Sigmoid colon (tissue), 7 donors: ENCODE results near the gene SLC22A5. TPM values are rescaled to one million over a fixed set of nuclear protein-coding genes. Genes with fewer than 3 reads are reported as not detected.
A peak's percentile ranks its signal among the peaks of the same experiment; 100 is the strongest.

Experiments
- DNase-seq: peaks from one replicate; pipeline ENCODE4 v3.0.0-alpha.2; 2019
- H3K27ac ChIP-seq, 4 donors: fragments of 200-600 bp; sonication (generic); one replicate each; pipeline ENCODE4 v1.5.1; 2016 to 2019; ENCODE audit warnings: mild to moderate bottlenecking in 1 of 4
- H3K27me3 ChIP-seq, 3 donors: fragments of 200-600 bp; sonication (generic); one replicate each; pipeline ENCODE4 v1.5.1; 2019; ENCODE audit warnings: mild to moderate bottlenecking in 1 of 3
- H3K36me3 ChIP-seq, 4 donors: fragments of 200-600 bp; sonication (generic); one replicate each; pipeline ENCODE4 v1.5.1; 2016 to 2019
- H3K4me1 ChIP-seq, 4 donors: fragments of 200-600 bp; sonication (generic); one replicate each; pipeline ENCODE4 v1.5.1; 2017 to 2019
- H3K4me3 ChIP-seq, 4 donors: fragments of 200-600 bp; sonication (generic); one replicate each; pipeline ENCODE4 v1.5.1; 2017 to 2019; ENCODE audit warnings: mild to moderate bottlenecking in 2 of 4, moderate library complexity in 1 of 4
- H3K9me3 ChIP-seq, 4 donors: fragments of 200-600 bp in 3 of 4; sonication (generic) in 3 of 4; one replicate each; pipeline versions ENCODE4 v1.5.1 to v1.6.1; 2013 to 2019
- EP300 ChIP-seq, 4 donors: sonication (generic); formaldehyde crosslinking; IDR thresholded peaks; one replicate each; pipeline ENCODE4 v1.6.1; 2017; ENCODE audit warnings: antibody characterized with exemption in 4 of 4
- POLR2A ChIP-seq, 2 donors: fragments of 450-650 bp; IDR thresholded peaks; one replicate each; pipeline ENCODE4 v1.6.1; 2016; ENCODE audit warnings: antibody characterized with exemption in 2 of 2, mild to moderate bottlenecking in 2 of 2, moderate library complexity in 2 of 2
- POLR2AphosphoS5 ChIP-seq, 4 donors: sonication (generic); formaldehyde crosslinking; IDR thresholded peaks; one replicate each; pipeline ENCODE4 v1.6.1; 2017; ENCODE audit warnings: antibody characterized with exemption in 4 of 4
- WGBS, 2 donors: extraction: QIAGEN DNeasy Blood & Tissue Kit; methylation state at CpG; one replicate each; pipeline ENCODE4 v1.1.7; 2013; 5-methylcytosine and 5-hydroxymethylcytosine counted together
- intact Hi-C: fragments of 100-400 bp; cut with DNase I; formaldehyde crosslinking; loops from one replicate; pipeline ENCODE4 v1.15.1; 2023
- polyA plus RNA-seq, 3 donors: library from polyadenylated mRNA; stranded (reverse); fragments of 200-250 nt; gene quantifications; one replicate each; pipeline ENCODE4 v1.2.3, GENCODE V29; 2013
- total RNA-seq, 4 donors: library from RNA; depleted of rRNA; stranded (reverse); fragments of >200 nt; gene quantifications; one replicate each; pipeline ENCODE4 v1.1.0, GENCODE V29; 2016
- TF ChIP-seq, protein P1 (sequence below), 4 experiments: fragments of 450-650 bp in 3 of 4; fragments of 200-600 bp in 1 of 4; IDR thresholded peaks; one replicate each; pipeline ENCODE4 v1.5.1; 2016 to 2019; ENCODE audit warnings: antibody characterized with exemption in 4 of 4, mild to moderate bottlenecking in 3 of 4, moderate library complexity in 2 of 4
- donor health status: healthy with polysubstance abuse.
- donor health status: Bipolar disorder and iron deficiency.
- donor health status: healthy.

The SLC22A5 gene
- total and polyA plus RNA-seq, 7 donors = 3.6 to 11.9 (median 7.2) TPM

DNA sequence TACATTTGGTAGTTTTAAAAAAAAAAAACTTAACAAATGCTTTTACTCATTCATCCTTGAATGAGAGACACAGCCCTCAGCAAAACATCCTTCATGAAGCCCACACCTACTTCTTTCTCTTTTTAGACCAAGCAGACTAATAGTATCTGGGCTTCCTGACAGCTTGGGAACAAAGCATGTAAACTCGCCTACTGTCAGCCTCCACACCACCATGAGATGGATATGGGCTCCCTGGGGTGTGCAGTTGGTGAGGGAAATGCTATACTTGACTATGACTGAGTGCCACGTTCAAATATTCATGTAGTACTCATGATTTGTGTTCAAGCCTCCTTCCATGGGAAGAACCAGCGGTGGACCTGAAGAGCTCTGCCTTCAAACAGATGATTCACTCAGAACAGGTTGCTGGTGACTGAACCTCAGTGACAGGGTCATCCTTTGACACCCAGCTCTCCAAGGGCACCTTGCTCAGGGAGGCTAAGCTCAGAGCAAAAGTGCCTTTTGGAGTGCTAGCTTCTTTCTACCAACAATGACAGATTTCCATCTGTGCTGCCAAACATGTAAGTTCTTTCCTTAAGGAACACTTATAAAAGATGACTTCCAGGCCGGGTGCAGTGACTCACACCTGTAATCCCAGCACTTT lies 36.8 kb downstream of the SLC22A5 start:
- H3K36me3 ChIP-seq = no peaks in the 10 kb centered on the region
- H3K27me3 ChIP-seq = no peaks in the 10 kb centered on the region
- H3K27ac ChIP-seq = no peak overlapping the region
- intact Hi-C loops = no loop called here
- H3K4me3 ChIP-seq = no peak overlapping the region
- no peak for DNase-seq
- WGBS, 2 donors = 81 to 86% methylated on average over 4 of the region's 4 CpGs
- peaks cover 0 to 27% (median 19%) of the 10 kb centered on the region in 4 donors for H3K4me1 ChIP-seq
- TF ChIP-seq, protein P1, sequence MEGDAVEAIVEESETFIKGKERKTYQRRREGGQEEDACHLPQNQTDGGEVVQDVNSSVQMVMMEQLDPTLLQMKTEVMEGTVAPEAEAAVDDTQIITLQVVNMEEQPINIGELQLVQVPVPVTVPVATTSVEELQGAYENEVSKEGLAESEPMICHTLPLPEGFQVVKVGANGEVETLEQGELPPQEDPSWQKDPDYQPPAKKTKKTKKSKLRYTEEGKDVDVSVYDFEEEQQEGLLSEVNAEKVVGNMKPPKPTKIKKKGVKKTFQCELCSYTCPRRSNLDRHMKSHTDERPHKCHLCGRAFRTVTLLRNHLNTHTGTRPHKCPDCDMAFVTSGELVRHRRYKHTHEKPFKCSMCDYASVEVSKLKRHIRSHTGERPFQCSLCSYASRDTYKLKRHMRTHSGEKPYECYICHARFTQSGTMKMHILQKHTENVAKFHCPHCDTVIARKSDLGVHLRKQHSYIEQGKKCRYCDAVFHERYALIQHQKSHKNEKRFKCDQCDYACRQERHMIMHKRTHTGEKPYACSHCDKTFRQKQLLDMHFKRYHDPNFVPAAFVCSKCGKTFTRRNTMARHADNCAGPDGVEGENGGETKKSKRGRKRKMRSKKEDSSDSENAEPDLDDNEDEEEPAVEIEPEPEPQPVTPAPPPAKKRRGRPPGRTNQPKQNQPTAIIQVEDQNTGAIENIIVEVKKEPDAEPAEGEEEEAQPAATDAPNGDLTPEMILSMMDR (IDR thresholded peaks at IDR 0.05) = no peak
- no peak for TF ChIP-seq EP300 (IDR thresholded peaks at IDR 0.05)
- H3K9me3 ChIP-seq = no peaks in the 10 kb centered on the region

DNA sequence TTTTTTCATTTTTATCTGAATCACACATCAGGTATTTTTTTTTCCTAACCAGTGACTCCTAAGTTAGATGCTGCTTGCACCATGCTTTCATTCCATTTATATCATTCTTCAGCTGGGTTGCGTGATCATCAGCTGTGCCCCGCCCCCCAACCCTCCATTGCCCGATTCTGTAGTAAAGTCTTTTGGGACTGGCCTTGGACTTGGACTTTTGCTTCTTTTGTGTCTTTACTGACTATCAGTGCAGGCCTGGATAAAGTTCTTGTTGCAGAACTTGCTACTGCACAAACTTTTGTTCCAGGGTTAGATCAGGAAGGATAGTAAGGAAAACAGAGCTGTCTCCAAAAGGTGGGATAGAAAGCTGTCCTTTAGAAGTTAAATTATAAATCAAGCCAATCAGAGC lies 38.5 kb downstream of the SLC22A5 start:
- peaks cover 0 to 44% (median 35%) of the 10 kb centered on the region in 4 donors for H3K4me1 ChIP-seq
- H3K9me3 ChIP-seq = no peaks in the 10 kb centered on the region
- DNase-seq = no peak
- H3K27me3 ChIP-seq = no peaks in the 10 kb centered on the region
- WGBS, 2 donors = 82 to 91% methylated on average over 3 of the region's 3 CpGs
- no peak overlapping the region for H3K4me3 ChIP-seq
- no peak for TF ChIP-seq POLR2AphosphoS5 (IDR thresholded peaks at IDR 0.05)
- TF ChIP-seq EP300 (IDR thresholded peaks at IDR 0.05) = no peak
- no peak for TF ChIP-seq POLR2A (IDR thresholded peaks at IDR 0.05)
- TF ChIP-seq, protein P1 (IDR thresholded peaks at IDR 0.05) = no peak
- H3K27ac ChIP-seq = peak overlapping the region; percentile 95 to 99 (median 97)
- no peaks in the 10 kb centered on the region for H3K36me3 ChIP-seq
- intact Hi-C loops = no loop called here

DNA sequence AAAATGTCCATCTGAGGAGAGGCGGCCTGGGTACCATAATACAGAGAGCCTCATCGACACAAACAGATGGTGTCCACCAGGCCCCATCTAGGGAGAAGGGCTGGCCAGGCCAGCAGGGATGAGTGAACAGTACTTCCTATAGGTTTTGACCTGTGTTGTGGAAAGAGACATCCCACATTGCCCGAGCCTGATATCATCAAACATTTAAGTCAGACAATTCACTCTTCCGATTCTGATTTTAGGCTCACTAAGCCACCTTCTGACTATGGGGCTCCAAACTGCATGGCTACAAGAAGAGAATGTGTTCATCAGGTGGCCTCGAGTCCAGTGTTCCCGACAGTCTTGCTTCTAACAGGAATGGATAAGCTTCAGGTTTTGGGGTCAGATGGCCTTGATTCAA lies 38.9 kb downstream of the SLC22A5 start:
- Histone ChIP-seq H3K27me3 (no peaks in the 10 kb centered on the region), H3K4me3 (no peak overlapping the region), H3K36me3 (no peaks in the 10 kb centered on the region), H3K9me3 (no peaks in the 10 kb centered on the region), H3K27ac (peak overlapping the region; percentile 95 to 99 (median 97)), H3K4me1 (peaks cover 0 to 48% (median 40%) of the 10 kb centered on the region in 4 donors)
- TF ChIP-seq POLR2A (IDR thresholded peaks at IDR 0.05) = no peak
- TF ChIP-seq POLR2AphosphoS5 (IDR thresholded peaks at IDR 0.05) = no peak
- TF ChIP-seq, protein P1 (IDR thresholded peaks at IDR 0.05) = no peak
- TF ChIP-seq EP300 (IDR thresholded peaks at IDR 0.05) = no peak
- WGBS, 2 donors = 80 to 86% methylated on average over 6 of the region's 6 CpGs
- DNase-seq = no peak
- intact Hi-C loops = no loop called here

DNA sequence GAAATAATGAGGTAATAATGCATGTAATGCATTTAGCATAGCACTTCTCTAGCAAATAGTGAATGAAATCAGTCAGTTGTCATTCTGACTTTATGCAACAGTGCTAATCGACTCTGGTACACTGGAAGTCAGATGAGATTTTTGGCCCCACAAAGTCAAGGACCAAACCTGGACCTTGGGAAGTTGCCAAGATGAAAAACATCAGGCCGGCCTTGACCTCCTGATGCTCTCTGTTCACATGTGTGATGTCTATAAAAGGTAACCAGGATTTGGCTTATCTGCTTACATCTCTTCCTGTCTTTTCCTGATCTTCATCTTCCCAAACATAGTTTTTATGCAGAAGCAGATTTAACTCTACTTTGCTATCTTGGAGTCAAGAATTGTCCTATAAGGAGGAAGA lies 39.5 kb downstream of the SLC22A5 start:
- DNase-seq = no peak

More for the DNA sequence above, 39.5 kb downstream of the SLC22A5 start:
- H3K27me3 ChIP-seq = no peaks in the 10 kb centered on the region
- no peaks in the 10 kb centered on the region for H3K9me3 ChIP-seq
- H3K36me3 ChIP-seq = no peaks in the 10 kb centered on the region
- H3K4me1 ChIP-seq = peaks cover 0 to 53% (median 45%) of the 10 kb centered on the region in 4 donors
- no peak overlapping the region for H3K4me3 ChIP-seq
- intact Hi-C loops = no loop called here
- TF ChIP-seq, protein P1 (IDR thresholded peaks at IDR 0.05) = no peak
- TF ChIP-seq EP300 (IDR thresholded peaks at IDR 0.05) (no peak), POLR2A (IDR thresholded peaks at IDR 0.05) (no peak), POLR2AphosphoS5 (IDR thresholded peaks at IDR 0.05) (no peak)
- WGBS, 2 donors = 79 to 80% methylated on average over 2 of the region's 2 CpGs
- peak overlapping the region; percentile 95 to 99 (median 97) for H3K27ac ChIP-seq
